HepG2 (cell line): ENCODE data around the gene TENT5A. TPM values are rescaled to one million over a fixed set of nuclear protein-coding genes. Genes with fewer than 3 reads are reported as not detected.
A peak's percentile ranks its signal among the peaks of the same experiment; 100 is the strongest.

Experiments
- DBP ChIP-seq: sonication (generic); formaldehyde crosslinking; IDR thresholded peaks from 2 replicates; pipeline ENCODE4 v1.4.0; 2020; ENCODE audit warnings: missing genetic modification reagents; ENCODE audit errors: not compliant biosample characterization
- KLF6 ChIP-seq: IDR thresholded peaks from 2 replicates; pipeline ENCODE4 v1.8.0; 2016; ENCODE audit warnings: missing biosample characterization, missing genetic modification reagents
- KMT2A ChIP-seq: sonication (generic); formaldehyde crosslinking; IDR thresholded peaks from 2 replicates; pipeline ENCODE4 v1.4.0; 2020; ENCODE audit warnings: missing genetic modification reagents
- MATR3 ChIP-seq: sonication (generic); formaldehyde crosslinking; IDR thresholded peaks from 2 replicates; pipeline ENCODE4 v1.4.0; 2020; ENCODE audit warnings: missing genetic modification reagents
- PHF20 ChIP-seq: sonication (generic); formaldehyde crosslinking; IDR thresholded peaks from 2 replicates; pipeline ENCODE4 v1.5.0; 2020; ENCODE audit warnings: mild to moderate bottlenecking, missing genetic modification reagents
- PPARG ChIP-seq: conservative IDR thresholded peaks from 2 replicates; pipeline ENCODE4 v1.6.1; 2016; ENCODE audit warnings: missing biosample characterization, missing genetic modification reagents
- RBFOX2 ChIP-seq: fragments of 200-400 bp; formaldehyde crosslinking; IDR thresholded peaks from 2 replicates; pipeline ENCODE4 v1.6.1; 2017; ENCODE audit warnings: low read depth, mild to moderate bottlenecking, low read length
- SP140L ChIP-seq: sonication (generic); formaldehyde crosslinking; IDR thresholded peaks from 2 replicates; pipeline ENCODE4 v1.4.0; 2020; ENCODE audit warnings: missing genetic modification reagents, borderline replicate concordance
- SP5 ChIP-seq: IDR thresholded peaks from 2 replicates; pipeline ENCODE4 v1.6.1; 2016; ENCODE audit warnings: low read depth, borderline replicate concordance
- SYNCRIP ChIP-seq: fragments of 200-400 bp; formaldehyde crosslinking; IDR thresholded peaks from 2 replicates; pipeline ENCODE4 v1.6.1; 2018; ENCODE audit warnings: mild to moderate bottlenecking, low read depth, low read length; ENCODE audit not compliant: insufficient read depth
- XBP1 ChIP-seq: sonication (generic); formaldehyde crosslinking; IDR thresholded peaks from 2 replicates; pipeline ENCODE4 v1.5.0; 2020; ENCODE audit warnings: missing genetic modification reagents
- ZBTB2 ChIP-seq: sonication (generic); formaldehyde crosslinking; IDR thresholded peaks from 2 replicates; pipeline ENCODE4 v1.8.0; 2022; ENCODE audit warnings: low read depth, missing genetic modification reagents
- ZBTB21 ChIP-seq: sonication (generic); formaldehyde crosslinking; IDR thresholded peaks from 2 replicates; pipeline ENCODE4 v1.4.0; 2020; ENCODE audit warnings: missing genetic modification reagents
- ZBTB37 ChIP-seq: sonication (generic); formaldehyde crosslinking; IDR thresholded peaks from 2 replicates; pipeline ENCODE4 v1.4.0; 2020; ENCODE audit warnings: mild to moderate bottlenecking, missing genetic modification reagents
- ZFAT ChIP-seq: sonication (generic); formaldehyde crosslinking; conservative IDR thresholded peaks from 2 replicates; pipeline ENCODE4 v1.8.1; 2023; ENCODE audit warnings: missing genetic modification reagents, inconsistent platforms
- ZFP36L1 ChIP-seq: sonication (generic); formaldehyde crosslinking; IDR thresholded peaks from 2 replicates; pipeline ENCODE4 v1.8.0; 2022; ENCODE audit warnings: mild to moderate bottlenecking, missing genetic modification reagents, moderate library complexity
- ZMAT5 ChIP-seq: sonication (generic); formaldehyde crosslinking; IDR thresholded peaks from 2 replicates; pipeline ENCODE4 v1.5.0; 2020; ENCODE audit warnings: mild to moderate bottlenecking, low read depth, missing genetic modification reagents, borderline replicate concordance
- ZMYM2 ChIP-seq: sonication (generic); formaldehyde crosslinking; IDR thresholded peaks from 2 replicates; pipeline ENCODE4 v1.8.0; 2022; ENCODE audit warnings: mild to moderate bottlenecking, missing genetic modification reagents
- ZNF282 ChIP-seq: fragments of 450-650 bp; IDR thresholded peaks from 2 replicates; pipeline ENCODE4 v1.6.1; 2018; ENCODE audit not compliant: partially characterized antibody
- ZNF34 ChIP-seq: sonication (generic); formaldehyde crosslinking; IDR thresholded peaks from 2 replicates; pipeline ENCODE4 v1.4.0; 2020; ENCODE audit warnings: mild to moderate bottlenecking, missing genetic modification reagents, borderline replicate concordance
- ZNF460 ChIP-seq: sonication (generic); formaldehyde crosslinking; IDR thresholded peaks from 2 replicates; pipeline ENCODE4 v1.5.1; 2020; ENCODE audit warnings: missing genetic modification reagents, mild to moderate bottlenecking, borderline replicate concordance
- ZSCAN29 ChIP-seq: sonication (generic); formaldehyde crosslinking; conservative IDR thresholded peaks from 2 replicates; pipeline ENCODE4 v1.4.0; 2020; ENCODE audit warnings: mild to moderate bottlenecking, missing genetic modification reagents
- ZSCAN9 ChIP-seq: IDR thresholded peaks from 2 replicates; pipeline ENCODE4 v1.6.1; 2016; ENCODE audit warnings: borderline replicate concordance
- polyA plus RNA-seq, 8 experiments: library from polyadenylated mRNA; depleted of rRNA in 3 of 8; stranded (reverse) in 7 of 8; unstranded in 1 of 8; fragments of >200 nt; fragmentation: Illumina TruSeq in 4 of 8; extraction: Trizol in 4 of 8; gene quantifications; 2 replicates each; pipeline versions ENCODE4 v1.2.1 to v1.2.3, GENCODE V29; 2011 to 2016; ENCODE audit warnings: low read depth in 4 of 8, missing spikeins in 1 of 8, mixed read lengths in 1 of 8; ENCODE audit not compliant: insufficient read depth in 1 of 8
- total RNA-seq, 5 experiments: library from RNA; depleted of rRNA; stranded (reverse); fragments of >200 nt; fragmentation: Illumina TruSeq; extraction: Trizol; gene quantifications; 2 replicates each; pipeline ENCODE4 v1.2.3, GENCODE V29; 2016; ENCODE audit warnings: low read depth in 1 of 5
- TF ChIP-seq, protein P1 (sequence below): sonication (generic); formaldehyde crosslinking; IDR thresholded peaks from 2 replicates; pipeline ENCODE4 v1.4.0; 2020; ENCODE audit warnings: mild to moderate bottlenecking, low read depth, missing genetic modification reagents

The TENT5A gene
- total and polyA plus RNA-seq, 2 of the 13 experiments (the other 11 are each of a cell fraction or from before 2014, with no cell fraction given) = 8.0 to 13.8 TPM

DNA sequence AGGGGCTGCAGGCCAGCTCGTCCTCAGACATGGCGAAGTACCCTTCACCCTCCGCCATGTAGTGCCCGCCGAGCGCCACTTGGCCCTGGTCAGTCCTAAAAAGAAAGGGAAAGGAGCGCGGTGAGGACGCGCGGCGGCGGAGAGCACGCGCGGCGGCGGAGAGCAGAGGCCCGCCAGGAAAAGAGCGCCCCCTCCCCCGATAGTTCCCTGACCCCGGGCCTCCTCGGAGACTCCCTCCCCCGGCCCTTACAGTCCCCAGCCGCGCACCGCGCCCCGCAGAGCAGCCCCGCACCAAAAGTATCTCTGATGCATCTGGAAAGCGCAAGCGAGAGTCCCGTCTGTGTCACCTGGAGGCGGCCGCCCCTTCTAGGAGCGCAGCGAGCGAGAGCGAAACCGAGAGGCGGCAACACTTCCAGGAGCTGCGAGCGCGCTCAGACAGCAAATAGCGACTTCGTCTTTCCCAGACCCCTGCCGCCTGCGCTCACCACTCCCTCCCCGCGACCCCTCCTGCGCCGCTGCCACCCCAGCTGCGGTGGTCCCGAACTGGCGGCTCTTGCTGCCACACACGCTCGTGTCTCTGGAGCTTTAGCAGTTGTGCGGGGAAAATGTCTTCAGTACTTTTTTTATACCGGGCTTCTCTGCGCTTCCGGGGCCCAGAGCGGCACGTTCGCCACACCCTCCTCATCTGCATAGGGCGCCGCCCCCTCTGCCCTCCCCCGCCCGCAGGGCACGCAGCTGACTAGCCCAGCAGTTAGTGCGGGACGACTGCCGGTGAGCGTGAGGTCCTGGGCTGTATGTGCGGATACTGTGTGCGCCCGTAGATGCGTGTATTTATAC is at the start of gene TENT5A (continued):
- TF ChIP-seq ZMYM2 (CRISPR knock-in tag) = peak; percentile 67; the same call in 1 of the 2 replicates
- peak; percentile 84 for TF ChIP-seq RBFOX2
- TF ChIP-seq XBP1 (CRISPR knock-in tag) = no peak
- TF ChIP-seq SYNCRIP = no peak
- TF ChIP-seq ZNF282 = no peak
- TF ChIP-seq DBP (CRISPR knock-in tag) = no peak
- no peak for TF ChIP-seq SP140L (CRISPR knock-in tag)
- TF ChIP-seq, protein P1, sequence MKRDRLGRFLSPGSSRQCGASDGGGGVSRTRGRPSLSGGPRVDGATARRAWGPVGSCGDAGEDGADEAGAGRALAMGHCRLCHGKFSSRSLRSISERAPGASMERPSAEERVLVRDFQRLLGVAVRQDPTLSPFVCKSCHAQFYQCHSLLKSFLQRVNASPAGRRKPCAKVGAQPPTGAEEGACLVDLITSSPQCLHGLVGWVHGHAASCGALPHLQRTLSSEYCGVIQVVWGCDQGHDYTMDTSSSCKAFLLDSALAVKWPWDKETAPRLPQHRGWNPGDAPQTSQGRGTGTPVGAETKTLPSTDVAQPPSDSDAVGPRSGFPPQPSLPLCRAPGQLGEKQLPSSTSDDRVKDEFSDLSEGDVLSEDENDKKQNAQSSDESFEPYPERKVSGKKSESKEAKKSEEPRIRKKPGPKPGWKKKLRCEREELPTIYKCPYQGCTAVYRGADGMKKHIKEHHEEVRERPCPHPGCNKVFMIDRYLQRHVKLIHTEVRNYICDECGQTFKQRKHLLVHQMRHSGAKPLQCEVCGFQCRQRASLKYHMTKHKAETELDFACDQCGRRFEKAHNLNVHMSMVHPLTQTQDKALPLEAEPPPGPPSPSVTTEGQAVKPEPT (CRISPR knock-in tag) = no peak
- no peak for TF ChIP-seq MATR3 (CRISPR knock-in tag)
- TF ChIP-seq ZMAT5 (CRISPR knock-in tag) = 0 out of 2 replicates have a peak, but pooled peaks have one; percentile 44
- TF ChIP-seq ZNF460 = no peak
- TF ChIP-seq PHF20 = no peak; the same call in none of the 2 replicates
- TF ChIP-seq ZBTB21 = no peak
- no peak for TF ChIP-seq PPARG (CRISPR knock-in tag)
- TF ChIP-seq ZBTB2 (CRISPR knock-in tag) = peak; percentile 27
- peak; percentile 92 for TF ChIP-seq KMT2A (CRISPR knock-in tag)
- TF ChIP-seq SP5 (CRISPR knock-in tag) = peak; percentile 55; the same call in 1 of the 2 replicates
- TF ChIP-seq ZSCAN29 (CRISPR knock-in tag) = no peak
- TF ChIP-seq ZFAT (CRISPR knock-in tag) = no peak
- no peak; the same call in 1 of the 2 replicates for TF ChIP-seq ZBTB37 (CRISPR knock-in tag)
- TF ChIP-seq KLF6 = 0 out of 2 replicates have a peak, but pooled peaks have one; percentile 43
- TF ChIP-seq ZNF34 (CRISPR knock-in tag) = no peak
- TF ChIP-seq ZSCAN9 (CRISPR knock-in tag) = no peak; the same call in 1 of the 2 replicates
- no peak for TF ChIP-seq ZFP36L1 (CRISPR knock-in tag)
